HEK293 (cell line): ENCODE results near the gene METTL1.
"Not testable (repeated sequence)": the region's sequence is repeated elsewhere in the genome, so short reads cannot be mapped to it uniquely, and the experiment has no call there.

ENCODE experiments used
- CTCF ChIA-PET: fragments of 350-600 bp; formaldehyde crosslinking; extraction: SDS; loops from one replicate; lab custom pipeline; 2021; ENCODE audit warnings: antibody characterized with exemption; lab: Yijun Ruan, JAX
- POLR2A ChIA-PET: fragments of 300-600 bp; formaldehyde crosslinking; extraction: SDS; loops from one replicate; lab custom pipeline; 2020; ENCODE audit warnings: antibody characterized with exemption, inconsistent platforms; lab: Yijun Ruan, JAX
- H3K27ac ChIP-seq: fragments of 200-500 bp; sonication (Bioruptor generic); 2 replicates; pipeline ENCODE4 v1.5.1; 2014; ENCODE audit warnings: low read depth, low read length, control low read depth, inconsistent platforms; ENCODE audit errors: extremely low read depth
- H3K36me3 ChIP-seq, 2 experiments: fragments of 200-500 bp in 1 of 2; sonication (Bioruptor generic) in 1 of 2; 1 replicate in 1 of 2; 2 replicates in 1 of 2; pipeline ENCODE4 v1.5.1; 2014 to 2017; ENCODE audit warnings: inconsistent platforms in 2 of 2, low read length in 2 of 2; ENCODE audit not compliant: control insufficient read depth in 2 of 2, insufficient read depth in 1 of 2
- H3K4me1 ChIP-seq: fragments of 200-500 bp; sonication (Bioruptor generic); 2 replicates; pipeline ENCODE4 v1.5.1; 2014; ENCODE audit warnings: mild to moderate bottlenecking, low read length, inconsistent platforms; ENCODE audit not compliant: control insufficient read depth, insufficient read depth
- H3K4me3 ChIP-seq: 2 replicates; pipeline ENCODE4 v1.5.1; 2011; ENCODE audit warnings: low read depth, mild to moderate bottlenecking, control low read depth, low read length, moderate library complexity
- H3K9me3 ChIP-seq: fragments of 200-500 bp; sonication (Bioruptor generic); 2 replicates; pipeline ENCODE4 v1.5.1; 2014; ENCODE audit warnings: low read depth, low read length, inconsistent platforms; ENCODE audit not compliant: control insufficient read depth, insufficient read depth
- PRDM4 ChIP-seq: fragments of 450-650 bp; formaldehyde crosslinking; IDR thresholded peaks from 2 replicates; pipeline ENCODE4 v1.5.1; 2017; ENCODE audit warnings: missing biosample characterization, missing genetic modification characterization
- ZNF148 ChIP-seq: fragments of 450-650 bp; formaldehyde crosslinking; IDR thresholded peaks from 2 replicates; pipeline ENCODE4 v1.5.0; 2017; ENCODE audit warnings: missing biosample characterization, missing genetic modification characterization, borderline replicate concordance
- ZNF221 ChIP-seq: fragments of 450-650 bp; formaldehyde crosslinking; IDR thresholded peaks from 2 replicates; pipeline ENCODE4 v1.5.1; 2017; ENCODE audit warnings: missing biosample characterization, missing genetic modification characterization, borderline replicate concordance
- ZNF248 ChIP-seq: fragments of 450-650 bp; formaldehyde crosslinking; IDR thresholded peaks from 2 replicates; pipeline ENCODE4 v1.5.1; 2017; ENCODE audit warnings: missing biosample characterization, missing genetic modification characterization
- ZNF280D ChIP-seq: fragments of 450-650 bp; formaldehyde crosslinking; IDR thresholded peaks from 2 replicates; pipeline ENCODE4 v1.5.1; 2016; ENCODE audit warnings: missing biosample characterization, missing genetic modification characterization
- ZNF362 ChIP-seq: fragments of 450-650 bp; formaldehyde crosslinking; IDR thresholded peaks from 2 replicates; pipeline ENCODE4 v1.5.1; 2016; ENCODE audit warnings: missing biosample characterization, missing genetic modification characterization
- ZNF514 ChIP-seq: fragments of 450-650 bp; formaldehyde crosslinking; IDR thresholded peaks from 2 replicates; pipeline ENCODE4 v1.5.1; 2016; ENCODE audit warnings: missing biosample characterization, missing genetic modification characterization
- ZNF544 ChIP-seq: fragments of 450-650 bp; formaldehyde crosslinking; IDR thresholded peaks from 2 replicates; pipeline ENCODE4 v1.5.0; 2017; ENCODE audit warnings: missing biosample characterization, missing genetic modification characterization
- ZNF596 ChIP-seq: fragments of 450-650 bp; IDR thresholded peaks from 2 replicates; pipeline ENCODE4 v1.5.0; 2018; ENCODE audit warnings: missing biosample characterization, mild to moderate bottlenecking, missing genetic modification characterization, moderate library complexity
- ZNF654 ChIP-seq: fragments of 450-650 bp; formaldehyde crosslinking; IDR thresholded peaks from 2 replicates; pipeline ENCODE4 v1.5.1; 2016; ENCODE audit warnings: low read depth, missing biosample characterization, missing genetic modification characterization
- ZNF658 ChIP-seq: fragments of 450-650 bp; formaldehyde crosslinking; IDR thresholded peaks from 2 replicates; pipeline ENCODE4; 2016; ENCODE audit warnings: missing biosample characterization, missing genetic modification characterization

Gene METTL1

GRCh38 chr12:57820119-57820518 is 48.2 kb upstream of the METTL1 start:
- H3K9me3 ChIP-seq, CTCF ChIA-PET, H3K4me1 ChIP-seq, H3K27ac ChIP-seq, POLR2A ChIA-PET, H3K4me3 ChIP-seq: not testable (repeated sequence)
- H3K36me3 ChIP-seq = peaks cover 5 to 52% of the 10 kb centered on the region in 2 experiments; a peak in 2 of 3 replicates

- H3K9me3 ChIP-seq, H3K27ac ChIP-seq, H3K4me3 ChIP-seq, H3K4me1 ChIP-seq: not testable (repeated sequence)
- TF ChIP-seq ZNF362 (tag by site-specific recombination) = peak; percentile 80
- ChIA-PET CTCF (interaction anchor here (0.6 to 4.5 kb wide), 6 partner anchors 16 to 495 kb away, joined by 3 to 27 read pairs (median 4); partner anchors contain the start of gene TSFM), POLR2A (interaction anchor here (0.6 to 0.7 kb wide), 2 partner anchors 77 to 209 kb away, joined by 4 to 7 read pairs; no protein-coding TSS in a partner anchor)
- peaks cover 0 to 31% of the 10 kb centered on the region in 2 experiments; a peak in 1 of 3 replicates for H3K36me3 ChIP-seq
Measured at GRCh38 chr12:57817990-57818331, 46.1 kb upstream of the METTL1 start.

GRCh38 chr12:57817261-57817989 is 45.5 kb upstream of the METTL1 start:
- no peak overlapping the region for H3K4me3 ChIP-seq
- ChIA-PET POLR2A (interaction anchor here (0.6 to 0.7 kb wide), 2 partner anchors 78 to 208 kb away, joined by 4 to 7 read pairs; no protein-coding TSS in a partner anchor), CTCF (interaction anchor here (0.6 to 4.5 kb wide), 9 partner anchors 10 to 1704 kb away, joined by 3 to 27 read pairs (median 3); partner anchors contain the start of gene TSFM)
- TF ChIP-seq ZNF514 (tag by site-specific recombination) (no peak), ZNF280D (tag by site-specific recombination) (no peak), ZNF654 (tag by site-specific recombination) (no peak), ZNF658 (tag by site-specific recombination) (no peak), PRDM4 (tag by site-specific recombination) (no peak), ZNF221 (no peak), ZNF596 (tag by site-specific recombination) (no peak), ZNF248 (no peak), ZNF544 (tag by site-specific recombination) (no peak), ZNF148 (no peak)
- no peak overlapping the region for H3K27ac ChIP-seq
- H3K36me3 ChIP-seq = peaks cover 0 to 28% of the 10 kb centered on the region in 2 experiments; a peak in 1 of 3 replicates
- H3K4me1 ChIP-seq = no peaks in the 10 kb centered on the region
- H3K9me3 ChIP-seq = no peaks in the 10 kb centered on the region
